Measurements from ENCODE around the gene GPR17. TPM values are rescaled to one million over a fixed set of nuclear protein-coding genes. Genes with fewer than 3 reads are reported as not detected.

The GPR17 gene
- total and polyA plus RNA-seq, 4 donors, result 0.03 to 0.14 (median 0.07) TPM; not detected in 1

- no peak for DNase-seq (ENCODE audit: low spot score)
- H3K27me3 ChIP-seq (ENCODE audit: control insufficient read depth in 4 of 4, insufficient read depth in 4 of 4, low read length in 3 of 4), result no peaks in the 10 kb centered on the region
- no peak overlapping the region for H3K9ac ChIP-seq (ENCODE audit: low read depth in 1 of 2, low read length in 2 of 2)
- TF ChIP-seq RAD21 (IDR thresholded peaks at IDR 0.05) (peak in 1 of 2 donors; percentile 19), YY1 (IDR thresholded peaks at IDR 0.05) (no peak)
- 64% methylated on average over 52 of the region's 52 CpGs for WGBS
- H3K9me3 ChIP-seq (ENCODE audit: control insufficient read depth in 4 of 4, low read length in 3 of 4), result no peaks in the 10 kb centered on the region
- H3K4me1 ChIP-seq (ENCODE audit: control insufficient read depth in 4 of 4, insufficient read depth in 4 of 4, low read length in 3 of 4), result peaks cover 0 to 9% (median 5%) of the 10 kb centered on the region in 4 donors
- H3K27ac ChIP-seq (ENCODE audit: low read depth in 1 of 2, low read length in 2 of 2), result no peak overlapping the region
- no peak overlapping the region for H3K4me3 ChIP-seq (ENCODE audit: low read depth in 1 of 3, low read length in 3 of 3)
- no peaks in the 10 kb centered on the region for H3K36me3 ChIP-seq (ENCODE audit: control insufficient read depth in 4 of 4, insufficient read depth in 3 of 4, low read depth in 1 of 4, low read length in 3 of 4)
These were observed 49.8 kb downstream of the GPR17 start for GRCh38 chr2:127695491-127696472.

DNA sequence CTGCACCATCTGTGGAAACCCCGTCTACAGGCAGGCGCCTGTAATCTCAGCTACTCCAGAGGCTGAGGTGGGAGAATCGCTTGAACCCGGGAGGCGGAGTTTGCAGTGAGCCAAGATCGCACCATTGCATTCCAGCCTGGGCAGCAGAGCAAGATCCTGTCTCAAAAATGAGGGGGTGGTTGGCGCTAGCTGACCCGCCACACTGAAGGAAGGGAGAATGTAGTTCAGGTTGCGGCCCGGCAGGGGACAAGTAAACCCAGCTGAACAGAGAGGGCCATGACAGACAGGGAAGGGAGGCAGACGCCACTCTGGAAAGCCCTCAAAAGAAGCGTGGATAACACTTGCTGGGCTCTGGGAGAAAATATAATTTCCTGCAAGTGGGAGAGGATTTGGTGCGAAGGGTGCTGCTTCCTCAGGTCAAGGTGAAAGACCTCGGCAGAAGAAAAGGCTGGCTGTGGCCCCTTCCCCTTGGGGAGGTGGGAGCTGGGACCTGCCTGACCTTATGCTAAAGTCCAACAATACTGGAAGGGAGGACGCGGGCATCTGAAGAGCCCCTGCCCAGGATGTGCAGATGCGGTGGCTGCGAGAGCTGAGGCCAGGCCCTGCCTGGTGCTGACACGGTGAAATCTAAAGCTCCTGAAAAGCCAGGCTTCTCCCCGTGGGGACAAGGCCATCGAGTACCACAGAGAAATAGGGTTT, 51.7 kb downstream of the GPR17 start:
- 95% methylated on average over 21 of the region's 21 CpGs for WGBS
- Histone ChIP-seq H3K9me3 (ENCODE audit: control insufficient read depth in 4 of 4, low read length in 3 of 4) (no peaks in the 10 kb centered on the region), H3K27me3 (ENCODE audit: control insufficient read depth in 4 of 4, insufficient read depth in 4 of 4, low read length in 3 of 4) (no peaks in the 10 kb centered on the region), H3K27ac (ENCODE audit: low read depth in 1 of 2, low read length in 2 of 2) (no peak overlapping the region), H3K4me3 (ENCODE audit: low read depth in 1 of 3, low read length in 3 of 3) (no peak overlapping the region), H3K4me1 (ENCODE audit: control insufficient read depth in 4 of 4, insufficient read depth in 4 of 4, low read length in 3 of 4) (peaks cover under 1 to 13% (median 7%) of the 10 kb centered on the region in 4 donors), H3K36me3 (ENCODE audit: control insufficient read depth in 4 of 4, insufficient read depth in 3 of 4, low read depth in 1 of 4, low read length in 3 of 4) (no peaks in the 10 kb centered on the region), H3K9ac (ENCODE audit: low read depth in 1 of 2, low read length in 2 of 2) (no peak overlapping the region)
- no peak for TF ChIP-seq YY1 (IDR thresholded peaks at IDR 0.05)
- TF ChIP-seq RAD21 (IDR thresholded peaks at IDR 0.05), result no peak
- TF ChIP-seq, protein P1, sequence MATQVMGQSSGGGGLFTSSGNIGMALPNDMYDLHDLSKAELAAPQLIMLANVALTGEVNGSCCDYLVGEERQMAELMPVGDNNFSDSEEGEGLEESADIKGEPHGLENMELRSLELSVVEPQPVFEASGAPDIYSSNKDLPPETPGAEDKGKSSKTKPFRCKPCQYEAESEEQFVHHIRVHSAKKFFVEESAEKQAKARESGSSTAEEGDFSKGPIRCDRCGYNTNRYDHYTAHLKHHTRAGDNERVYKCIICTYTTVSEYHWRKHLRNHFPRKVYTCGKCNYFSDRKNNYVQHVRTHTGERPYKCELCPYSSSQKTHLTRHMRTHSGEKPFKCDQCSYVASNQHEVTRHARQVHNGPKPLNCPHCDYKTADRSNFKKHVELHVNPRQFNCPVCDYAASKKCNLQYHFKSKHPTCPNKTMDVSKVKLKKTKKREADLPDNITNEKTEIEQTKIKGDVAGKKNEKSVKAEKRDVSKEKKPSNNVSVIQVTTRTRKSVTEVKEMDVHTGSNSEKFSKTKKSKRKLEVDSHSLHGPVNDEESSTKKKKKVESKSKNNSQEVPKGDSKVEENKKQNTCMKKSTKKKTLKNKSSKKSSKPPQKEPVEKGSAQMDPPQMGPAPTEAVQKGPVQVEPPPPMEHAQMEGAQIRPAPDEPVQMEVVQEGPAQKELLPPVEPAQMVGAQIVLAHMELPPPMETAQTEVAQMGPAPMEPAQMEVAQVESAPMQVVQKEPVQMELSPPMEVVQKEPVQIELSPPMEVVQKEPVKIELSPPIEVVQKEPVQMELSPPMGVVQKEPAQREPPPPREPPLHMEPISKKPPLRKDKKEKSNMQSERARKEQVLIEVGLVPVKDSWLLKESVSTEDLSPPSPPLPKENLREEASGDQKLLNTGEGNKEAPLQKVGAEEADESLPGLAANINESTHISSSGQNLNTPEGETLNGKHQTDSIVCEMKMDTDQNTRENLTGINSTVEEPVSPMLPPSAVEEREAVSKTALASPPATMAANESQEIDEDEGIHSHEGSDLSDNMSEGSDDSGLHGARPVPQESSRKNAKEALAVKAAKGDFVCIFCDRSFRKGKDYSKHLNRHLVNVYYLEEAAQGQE (IDR thresholded peaks at IDR 0.05), result no peak
- TF ChIP-seq HNF4G (IDR thresholded peaks at IDR 0.05), result no peak
- TF ChIP-seq FOXA2 (IDR thresholded peaks at IDR 0.05), result no peak
- TF ChIP-seq MAX (IDR thresholded peaks at IDR 0.05), result no peak
- no peak for TF ChIP-seq HNF4A (conservative IDR thresholded peaks at IDR 0.05)
- TF ChIP-seq EGR1 (IDR thresholded peaks at IDR 0.05; ENCODE audit: low read depth in 2 of 2), result no peak
- TF ChIP-seq, protein P2, sequence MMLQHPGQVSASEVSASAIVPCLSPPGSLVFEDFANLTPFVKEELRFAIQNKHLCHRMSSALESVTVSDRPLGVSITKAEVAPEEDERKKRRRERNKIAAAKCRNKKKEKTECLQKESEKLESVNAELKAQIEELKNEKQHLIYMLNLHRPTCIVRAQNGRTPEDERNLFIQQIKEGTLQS (IDR thresholded peaks at IDR 0.05), result no peak
- no peak for TF ChIP-seq RXRA (IDR thresholded peaks at IDR 0.05)
- no peak for TF ChIP-seq GABPA (IDR thresholded peaks at IDR 0.05 in 1 of 2, conservative IDR thresholded peaks at IDR 0.05 in 1 of 2)
- DNase-seq (ENCODE audit: low spot score), result no peak

Data from liver (tissue), 9 donors.